Effector CD4-positive, alpha-beta T cell (primary cell): ENCODE measurements around the gene GAB1.

Experiments
- DNase-seq: peaks from one replicate; pipeline ENCODE4 v3.0.0-alpha.2; 2020

GAB1 gene

GRCh38 chr4:143391261-143391660 lies 54.6 kb downstream of the GAB1 start:
- no peak for DNase-seq

GRCh38 chr4:143391895-143392294 lies 55.2 kb downstream of the GAB1 start:
- DNase-seq = no peak

GRCh38 chr4:143393195-143393594 lies 56.5 kb downstream of the GAB1 start:
- DNase-seq = no peak

GRCh38 chr4:143394739-143395453 lies 58.2 kb downstream of the GAB1 start:
- DNase-seq = no peak

- no peak for DNase-seq
These were observed 60.0 kb downstream of the GAB1 start for GRCh38 chr4:143396695-143397094.

- DNase-seq = no peak
These were observed 60.7 kb downstream of the GAB1 start for GRCh38 chr4:143397335-143397734.

GRCh38 chr4:143397887-143398286 lies 61.2 kb downstream of the GAB1 start:
- DNase-seq = no peak

GRCh38 chr4:143399113-143399949 lies 62.7 kb downstream of the GAB1 start:
- DNase-seq = no peak

GRCh38 chr4:143400082-143400481 lies 63.4 kb downstream of the GAB1 start:
- DNase-seq = no peak

- DNase-seq = no peak
These were observed 66.3 kb downstream of the GAB1 start for GRCh38 chr4:143402776-143403552.

- DNase-seq = no peak
These were observed 66.8 kb downstream of the GAB1 start for GRCh38 chr4:143403553-143403820.

- DNase-seq = no peak
These were observed 67.9 kb downstream of the GAB1 start for GRCh38 chr4:143404555-143404954.

- no peak for DNase-seq
These were observed 68.5 kb downstream of the GAB1 start for GRCh38 chr4:143405075-143405730.

- no peak for DNase-seq
These were observed 69.8 kb downstream of the GAB1 start for GRCh38 chr4:143406523-143406922.

GRCh38 chr4:143407474-143407873 lies 70.8 kb downstream of the GAB1 start:
- no peak for DNase-seq

GRCh38 chr4:143407888-143408287 lies 71.2 kb downstream of the GAB1 start:
- DNase-seq = no peak

GRCh38 chr4:143410015-143410414 lies 73.3 kb downstream of the GAB1 start:
- no peak for DNase-seq

- no peak for DNase-seq
These were observed 75.1 kb downstream of the GAB1 start for GRCh38 chr4:143411527-143412419.

- no peak for DNase-seq
These were observed 75.7 kb downstream of the GAB1 start for GRCh38 chr4:143412420-143412758.

GRCh38 chr4:143417679-143418403 lies 81.2 kb downstream of the GAB1 start:
- DNase-seq = no peak

GRCh38 chr4:143420227-143420626 lies 83.6 kb downstream of the GAB1 start:
- DNase-seq = no peak

- no peak for DNase-seq
These were observed 84.9 kb downstream of the GAB1 start for GRCh38 chr4:143421609-143422008.
